Measurements from ENCODE around the gene C1orf159.
A peak's percentile ranks its signal among the peaks of the same experiment; 100 is the strongest.

- no peak for TF ChIP-seq CTCF (IDR thresholded peaks at IDR 0.05)
- TF ChIP-seq POLR2A (IDR thresholded peaks at IDR 0.05) = peak in 2 of 4 donors; percentile 58 to 66
Observed at GRCh38 chr1:1073743-1074587, 41.9 kb downstream of the C1orf159 start, which contains the start of gene RNF223.

Measured in esophagus squamous epithelium (tissue), 4 donors.